ENCODE measurements around the gene NMB.
"Not testable (repeated sequence)": the region's sequence is repeated elsewhere in the genome, so short reads cannot be mapped to it uniquely, and the experiment has no call there.

The NMB gene

DNA sequence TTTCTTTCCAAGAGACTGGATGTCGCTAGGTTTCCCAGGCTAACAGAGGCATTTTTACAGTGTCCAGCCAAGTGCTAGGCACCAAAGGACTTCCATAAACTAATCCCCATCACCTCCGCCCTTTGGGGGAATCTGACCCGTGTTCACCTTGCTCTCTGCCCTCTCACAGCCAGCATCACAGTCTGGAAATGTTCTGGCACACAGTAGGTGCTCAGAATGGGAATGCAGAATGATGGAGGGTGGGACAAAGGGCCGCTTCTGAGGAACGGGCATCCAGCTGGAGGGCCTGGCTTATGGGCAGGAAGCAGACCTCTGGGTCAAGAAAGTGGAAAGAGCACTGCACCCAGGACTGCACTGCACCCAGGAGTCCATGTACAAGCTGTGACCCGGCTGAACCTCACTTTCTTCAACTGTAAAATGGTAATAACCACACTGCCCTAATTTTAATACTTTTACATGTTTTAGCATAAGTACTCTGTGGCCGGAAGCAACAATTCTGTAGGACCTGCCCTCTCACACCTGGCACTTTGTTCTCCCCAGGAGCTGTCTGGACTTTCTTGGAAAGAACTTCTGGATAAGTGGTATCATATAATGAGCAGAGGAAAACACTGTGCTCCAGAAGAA, 901 bp upstream of the NMB start:
- H3K4me3 ChIP-seq (ENCODE audit: low read depth, low read length), result peak overlapping the region; percentile 51
- no peak for DNase-seq (ENCODE audit: low read depth)

GRCh38 chr15:84657748-84658079, 285 bp downstream of the NMB start:
- H3K4me3 ChIP-seq (ENCODE audit: low read depth, low read length), result peak overlapping the region; percentile 51
- DNase-seq (ENCODE audit: low read depth), result no peak

DNA sequence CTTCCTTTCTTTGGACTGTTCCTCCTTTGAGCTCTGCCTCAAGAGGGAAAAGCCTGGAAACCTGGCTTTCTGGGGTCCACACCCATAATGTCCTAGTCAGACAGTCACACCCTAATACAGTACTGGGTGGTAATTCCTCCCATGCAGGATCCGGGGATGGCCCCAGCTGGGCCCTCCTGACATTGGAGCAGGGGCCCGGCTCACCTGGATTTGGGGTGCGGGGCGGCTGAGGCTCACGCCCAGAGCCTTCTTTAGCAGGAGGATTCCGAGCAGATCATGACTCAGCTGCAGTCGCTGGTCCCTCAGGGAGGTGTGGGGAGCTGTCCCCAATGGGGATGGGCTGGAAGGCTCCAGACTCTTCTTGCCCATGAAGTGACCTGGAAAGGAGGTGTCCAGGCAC, 1.0 kb downstream of the NMB start:
- H3K4me3 ChIP-seq (ENCODE audit: low read depth, low read length), result no peak overlapping the region
- no peak for DNase-seq (ENCODE audit: low read depth)

DNA sequence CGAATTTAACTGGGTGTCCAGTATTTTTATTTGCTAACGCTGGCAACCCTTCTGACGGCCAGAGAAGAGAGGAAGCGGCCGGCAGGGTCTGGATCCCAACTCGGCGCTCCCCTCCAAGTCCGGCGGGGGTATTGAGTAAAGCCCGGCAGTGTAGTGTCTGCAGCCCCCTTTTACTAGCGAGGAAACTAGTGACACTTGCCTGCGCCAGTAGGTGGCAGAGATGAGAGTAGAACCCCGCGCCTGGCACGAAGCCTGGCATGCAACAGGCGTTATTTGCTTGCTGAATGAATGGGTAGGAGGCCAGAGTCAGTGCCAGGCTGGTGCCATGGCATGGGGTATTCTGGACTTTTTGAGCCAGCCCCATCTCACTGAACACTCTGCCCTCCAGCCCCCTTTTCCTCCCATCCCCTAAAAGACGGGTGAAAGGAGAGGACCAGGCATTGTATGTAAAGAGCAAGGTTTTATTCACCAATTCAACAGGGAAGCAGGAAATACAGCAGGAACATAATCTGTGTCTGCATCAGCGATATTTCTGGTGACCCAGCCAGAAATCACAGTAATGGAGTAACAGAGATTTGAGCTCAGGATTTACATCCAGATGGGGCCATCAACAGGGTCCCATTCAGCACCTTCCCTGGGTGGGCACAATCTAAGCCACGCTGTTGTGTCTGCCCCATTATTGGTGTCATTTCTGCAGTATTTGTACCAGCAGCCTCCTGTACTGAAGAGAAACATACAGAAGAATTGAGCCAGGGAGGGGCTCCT, 3.1 kb downstream of the NMB start:
- H3K4me3 ChIP-seq (ENCODE audit: low read depth, low read length), result peak overlapping the region; percentile 86
- peak; percentile 52 for DNase-seq (ENCODE audit: low read depth)

GRCh38 chr15:84653910-84654688, 3.9 kb downstream of the NMB start, which contains the start of gene WDR73:
Gene WDR73, minus strand, starts transcription at chr15:84654283. Its CDS starts 9 bp downstream, at chr15:84654274.
- H3K4me3 ChIP-seq (ENCODE audit: low read depth, low read length), result peak within 1 kb of the TSS; percentile 86
- peak; percentile 85 for DNase-seq (ENCODE audit: low read depth)

- DNase-seq (ENCODE audit: low read depth), result no peak
- peak overlapping the region; percentile 86 for H3K4me3 ChIP-seq (ENCODE audit: low read depth, low read length)
Measured at GRCh38 chr15:84653584-84653909, 4.5 kb downstream of the NMB start.

DNA sequence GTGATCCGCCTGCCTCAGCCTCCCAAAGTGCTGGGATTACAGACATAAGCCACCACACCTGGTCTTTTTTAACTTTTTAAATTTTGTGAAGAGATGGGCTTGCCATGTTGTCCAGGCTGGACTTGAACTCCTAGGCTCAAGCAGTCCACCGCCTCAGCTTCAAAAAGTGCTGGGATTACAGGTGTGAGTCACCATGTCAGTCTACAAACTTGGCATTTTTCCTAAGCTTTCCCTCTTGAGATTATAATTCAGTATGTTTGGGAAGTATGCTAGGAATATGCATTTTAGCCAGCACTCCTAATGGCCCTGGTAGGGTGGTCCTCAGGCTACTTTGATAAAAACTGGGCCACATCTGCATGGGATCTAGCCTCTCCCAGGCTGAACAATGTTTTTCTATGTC, 8.3 kb downstream of the NMB start:
- H3K4me3 ChIP-seq (ENCODE audit: low read depth, low read length), result no peak overlapping the region
- DNase-seq (ENCODE audit: low read depth), result no peak

- no peak for DNase-seq (ENCODE audit: low read depth)
- H3K4me3 ChIP-seq (ENCODE audit: low read depth, low read length), result no peak overlapping the region
Measured at GRCh38 chr15:84648539-84648938, 9.5 kb downstream of the NMB start.

- no peak overlapping the region for H3K4me3 ChIP-seq (ENCODE audit: low read depth, low read length)
- DNase-seq (ENCODE audit: low read depth), result no peak
Measured at GRCh38 chr15:84647726-84648125, 10.3 kb downstream of the NMB start.

GRCh38 chr15:84645997-84646396, 12.0 kb downstream of the NMB start:
- no peak for DNase-seq (ENCODE audit: low read depth)
- no peak overlapping the region for H3K4me3 ChIP-seq (ENCODE audit: low read depth, low read length)

GRCh38 chr15:84645496-84645895, 12.5 kb downstream of the NMB start:
- DNase-seq (ENCODE audit: low read depth), result no peak
- no peak overlapping the region for H3K4me3 ChIP-seq (ENCODE audit: low read depth, low read length)

DNA sequence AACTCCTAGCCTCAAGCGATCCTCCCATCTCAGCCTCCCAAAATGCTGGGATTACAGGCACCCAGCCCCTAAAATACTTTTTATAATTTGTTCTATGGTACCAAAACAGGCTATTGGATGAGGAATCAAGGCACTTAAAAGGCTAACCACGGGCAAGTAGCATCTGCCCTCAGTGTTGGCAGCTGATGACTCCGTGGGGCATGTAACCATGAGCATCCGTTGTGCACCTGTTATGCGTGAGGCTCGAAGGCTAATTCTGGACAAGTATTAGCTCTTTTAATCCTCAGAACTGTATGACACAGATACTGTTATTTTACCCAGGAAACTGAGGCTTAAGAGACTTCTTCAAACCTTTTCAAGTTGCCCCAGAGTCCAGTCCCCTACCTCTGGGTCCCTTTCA, 14.2 kb downstream of the NMB start:
- DNase-seq (ENCODE audit: low read depth), result no peak
- H3K4me3 ChIP-seq (ENCODE audit: low read depth, low read length), result no peak overlapping the region

- not testable (repeated sequence) for H3K4me3 ChIP-seq (ENCODE audit: low read depth, low read length); DNase-seq (ENCODE audit: low read depth)
Measured at GRCh38 chr15:84642640-84643039, 15.4 kb downstream of the NMB start.

GRCh38 chr15:84641871-84642270, 16.1 kb downstream of the NMB start:
- not testable (repeated sequence) for DNase-seq (ENCODE audit: low read depth); H3K4me3 ChIP-seq (ENCODE audit: low read depth, low read length)

- no peak overlapping the region for H3K4me3 ChIP-seq (ENCODE audit: low read depth, low read length)
- DNase-seq (ENCODE audit: low read depth), result no peak
Measured at GRCh38 chr15:84638103-84638502, 19.9 kb downstream of the NMB start.

DNA sequence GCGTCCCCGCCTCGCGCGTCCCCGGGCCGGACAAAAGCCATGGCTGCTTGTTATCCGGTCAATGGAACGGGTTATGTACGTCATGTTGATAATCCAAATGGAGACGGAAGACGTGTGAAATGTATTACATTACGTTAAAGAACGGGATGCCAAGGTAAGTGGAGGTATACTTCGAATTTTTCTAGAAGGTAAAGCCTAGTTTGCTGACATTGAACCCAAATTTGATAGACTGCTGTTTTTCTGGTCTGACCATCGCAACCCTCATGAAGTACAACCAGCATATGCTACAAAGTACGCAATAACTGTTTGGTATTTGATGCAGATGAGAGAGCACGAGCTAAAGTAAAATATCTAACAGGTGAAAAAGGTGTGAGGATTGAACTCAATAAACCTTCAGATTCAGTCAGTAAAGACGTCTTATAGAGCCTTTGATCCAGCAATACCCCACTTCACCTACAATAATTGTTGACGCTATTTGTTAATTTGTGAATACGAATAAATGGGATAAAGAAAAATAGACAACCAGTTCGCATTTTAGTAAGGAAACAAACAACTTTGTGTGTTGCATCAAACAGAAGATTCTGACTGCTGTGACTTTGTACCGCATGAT, 23.7 kb downstream of the NMB start:
- DNase-seq (ENCODE audit: low read depth), result no peak
- peak overlapping the region; percentile 70 for H3K4me3 ChIP-seq (ENCODE audit: low read depth, low read length)

- DNase-seq (ENCODE audit: low read depth), result peak; percentile 38
- peak overlapping the region; percentile 70 for H3K4me3 ChIP-seq (ENCODE audit: low read depth, low read length)
Measured at GRCh38 chr15:84633311-84634227, 24.4 kb downstream of the NMB start.

DNA sequence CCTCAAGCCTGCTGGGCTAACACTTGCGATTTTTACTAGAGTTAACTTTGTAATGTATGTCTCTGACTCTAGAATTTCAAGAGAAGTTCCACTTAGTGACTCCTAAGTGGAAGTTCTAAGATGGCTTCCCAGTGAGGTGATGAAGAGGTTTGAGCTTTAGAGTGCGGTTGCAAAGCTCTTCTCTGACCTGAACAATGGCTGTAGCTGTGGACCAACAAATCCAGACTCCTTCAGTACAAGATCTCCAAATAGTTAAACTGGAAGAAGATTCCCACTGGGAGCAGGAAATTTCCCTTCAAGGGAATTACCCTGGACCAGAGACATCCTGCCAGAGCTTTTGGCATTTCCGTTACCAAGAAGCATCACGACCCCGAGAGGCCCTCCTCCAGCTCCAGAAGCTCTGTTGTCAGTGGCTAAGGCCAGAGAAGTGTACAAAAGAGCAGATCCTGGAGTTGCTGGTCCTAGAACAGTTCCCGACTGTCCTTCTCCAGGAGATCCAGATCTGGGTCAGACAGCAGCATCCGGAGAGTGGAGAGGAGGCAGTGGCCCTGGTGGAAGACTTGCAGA, 26.2 kb downstream of the NMB start:
- H3K4me3 ChIP-seq (ENCODE audit: low read depth, low read length), result peak overlapping the region; percentile 70
- no peak for DNase-seq (ENCODE audit: low read depth)

DNA sequence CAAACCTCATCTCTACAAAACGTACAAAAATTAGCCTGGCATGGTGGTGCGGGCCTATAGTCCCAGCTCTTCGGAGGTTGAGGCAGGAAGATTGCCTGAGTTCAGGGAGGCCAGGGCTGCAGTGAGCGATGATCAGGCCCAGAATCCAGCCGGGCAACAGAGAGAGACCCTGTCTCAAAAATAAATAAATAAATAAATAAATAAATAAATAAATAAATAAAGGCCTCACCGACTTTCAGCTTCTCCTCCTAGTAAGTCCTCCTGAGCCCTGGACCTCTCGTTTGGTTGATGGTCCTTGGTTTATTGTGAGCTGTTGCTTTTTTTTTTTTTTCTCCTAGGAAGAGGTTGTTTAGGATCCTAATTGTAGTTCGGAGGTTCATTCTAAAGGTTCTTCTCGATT, 29.0 kb downstream of the NMB start:
- no peak for DNase-seq (ENCODE audit: low read depth)

More for the DNA sequence above, 29.0 kb downstream of the NMB start:
- H3K4me3 ChIP-seq (ENCODE audit: low read depth, low read length), result no peak overlapping the region
